Thymus (tissue), 11 donors: ENCODE results near the gene SUGP1. TPM values are rescaled to one million over a fixed set of nuclear protein-coding genes. Genes with fewer than 3 reads are reported as not detected.

Source experiments
- DNase-seq, 9 donors: peaks; one replicate each; pipeline ENCODE4 v3.0.0-alpha.2; 2013; ENCODE audit warnings: low spot score in 9 of 9, low read depth in 6 of 9, missing footprints in 1 of 9
- H3K27ac ChIP-seq, 2 donors: one replicate each; pipeline ENCODE4 v1.5.1; 2013; ENCODE audit warnings: control low read depth in 1 of 2, low read depth in 1 of 2, low read length in 1 of 2, mild to moderate bottlenecking in 1 of 2, moderate library complexity in 1 of 2
- H3K27me3 ChIP-seq, 2 donors: one replicate each; pipeline ENCODE4 v1.5.1; 2013; ENCODE audit warnings: low read length in 1 of 2; ENCODE audit not compliant: control insufficient read depth in 2 of 2, insufficient read depth in 1 of 2
- H3K36me3 ChIP-seq, 2 donors: one replicate each; pipeline ENCODE4 v1.5.1; 2013; ENCODE audit warnings: low read length in 1 of 2, mild to moderate bottlenecking in 1 of 2, moderate library complexity in 1 of 2; ENCODE audit not compliant: control insufficient read depth in 2 of 2, insufficient read depth in 2 of 2
- H3K4me1 ChIP-seq, 2 donors: one replicate each; pipeline ENCODE4 v1.5.1; 2013; ENCODE audit warnings: low read length in 2 of 2; ENCODE audit not compliant: control insufficient read depth in 2 of 2, insufficient read depth in 2 of 2
- H3K4me3 ChIP-seq, 2 donors: one replicate each; pipeline ENCODE4 v1.5.1; 2013; ENCODE audit warnings: low read length in 2 of 2, control low read depth in 1 of 2, mild to moderate bottlenecking in 1 of 2
- H3K9me3 ChIP-seq, 2 donors: one replicate each; pipeline ENCODE4 v1.5.1; 2013; ENCODE audit warnings: low read length in 1 of 2, mild to moderate bottlenecking in 1 of 2; ENCODE audit not compliant: control insufficient read depth in 2 of 2, insufficient read depth in 1 of 2
- WGBS: extraction: QIAGEN DNeasy Blood & Tissue Kit; methylation state at CpG from one replicate; pipeline ENCODE4 v1.1.7; 2013; 5-methylcytosine and 5-hydroxymethylcytosine counted together
- polyA plus RNA-seq: library from polyadenylated mRNA; stranded (reverse); fragments of 200-250 nt; gene quantifications from one replicate; pipeline ENCODE4 v1.2.3, GENCODE V29; 2013
- total RNA-seq: library from RNA; stranded (reverse); fragments of 120-200 nt; gene quantifications from one replicate; pipeline ENCODE4 v1.2.4, GENCODE V29; 2013
- donor health status: healthy.

The SUGP1 gene
- total and polyA plus RNA-seq, 2 donors: 31.8 to 62.7 TPM

- DNase-seq: no peak
- Histone ChIP-seq H3K36me3 (peaks cover 91 to 95% of the 10 kb centered on the region in 2 donors), H3K27ac (no peak overlapping the region), H3K9me3 (no peaks in the 10 kb centered on the region), H3K27me3 (no peaks in the 10 kb centered on the region), H3K4me3 (no peak overlapping the region), H3K4me1 (no peaks in the 10 kb centered on the region)
- WGBS: 96% methylated on average over 21 of the region's 21 CpGs
These were observed 24.9 kb upstream of the SUGP1 start for GRCh38 chr19:19345232-19345631.

GRCh38 chr19:19343762-19344161 lies 23.5 kb upstream of the SUGP1 start:
- no peak overlapping the region for H3K4me3 ChIP-seq
- H3K4me1 ChIP-seq: no peaks in the 10 kb centered on the region
- WGBS: 91% methylated on average over 14 of the region's 14 CpGs
- no peak overlapping the region for H3K27ac ChIP-seq
- H3K27me3 ChIP-seq: no peaks in the 10 kb centered on the region
- DNase-seq: no peak
- peaks cover 87 to 90% of the 10 kb centered on the region in 2 donors for H3K36me3 ChIP-seq
- H3K9me3 ChIP-seq: no peaks in the 10 kb centered on the region

- Histone ChIP-seq H3K36me3 (peaks cover 86 to 90% of the 10 kb centered on the region in 2 donors), H3K4me3 (no peak overlapping the region), H3K9me3 (no peaks in the 10 kb centered on the region), H3K4me1 (no peaks in the 10 kb centered on the region), H3K27ac (no peak overlapping the region), H3K27me3 (no peaks in the 10 kb centered on the region)
- 93% methylated on average over 7 of the region's 7 CpGs for WGBS
- no peak for DNase-seq
These were observed 22.7 kb upstream of the SUGP1 start for GRCh38 chr19:19343016-19343362.

GRCh38 chr19:19342086-19343015 lies 22.0 kb upstream of the SUGP1 start:
- no peak for DNase-seq
- no peak overlapping the region for H3K27ac ChIP-seq
- H3K9me3 ChIP-seq: no peaks in the 10 kb centered on the region
- H3K27me3 ChIP-seq: no peaks in the 10 kb centered on the region
- 95% methylated on average over 28 of the region's 28 CpGs for WGBS
- H3K4me1 ChIP-seq: no peaks in the 10 kb centered on the region
- H3K4me3 ChIP-seq: no peak overlapping the region
- peaks cover 86 to 91% of the 10 kb centered on the region in 2 donors for H3K36me3 ChIP-seq

- H3K4me1 ChIP-seq: no peaks in the 10 kb centered on the region
- DNase-seq: no peak
- no peak overlapping the region for H3K4me3 ChIP-seq
These were observed 20.7 kb upstream of the SUGP1 start for GRCh38 chr19:19341026-19341425.

GRCh38 chr19:19338082-19338481 lies 17.8 kb upstream of the SUGP1 start:
- Histone ChIP-seq H3K9me3 (no peaks in the 10 kb centered on the region), H3K4me1 (no peaks in the 10 kb centered on the region), H3K4me3 (no peak overlapping the region), H3K27me3 (no peaks in the 10 kb centered on the region), H3K36me3 (peaks cover 83 to 88% of the 10 kb centered on the region in 2 donors), H3K27ac (no peak overlapping the region)
- no peak for DNase-seq
- WGBS: 99% methylated on average over 7 of the region's 7 CpGs

More at GRCh38 chr19:19341026-19341425, 20.7 kb upstream of the SUGP1 start:
- WGBS: 99% methylated on average over 11 of the region's 11 CpGs
- Histone ChIP-seq H3K9me3 (no peaks in the 10 kb centered on the region), H3K27ac (no peak overlapping the region), H3K27me3 (no peaks in the 10 kb centered on the region), H3K36me3 (peaks cover 86 to 90% of the 10 kb centered on the region in 2 donors)

- 98% methylated on average over 17 of the region's 17 CpGs for WGBS
- H3K9me3 ChIP-seq: no peaks in the 10 kb centered on the region
- no peak overlapping the region for H3K27ac ChIP-seq
- no peaks in the 10 kb centered on the region for H3K4me1 ChIP-seq
- no peak for DNase-seq
- no peak overlapping the region for H3K4me3 ChIP-seq
- no peaks in the 10 kb centered on the region for H3K27me3 ChIP-seq
- peaks cover 82 to 87% of the 10 kb centered on the region in 2 donors for H3K36me3 ChIP-seq
These were observed 16.8 kb upstream of the SUGP1 start for GRCh38 chr19:19337120-19337519.

GRCh38 chr19:19336597-19336996 lies 16.3 kb upstream of the SUGP1 start:
- no peaks in the 10 kb centered on the region for H3K27me3 ChIP-seq
- no peaks in the 10 kb centered on the region for H3K9me3 ChIP-seq
- no peak overlapping the region for H3K27ac ChIP-seq
- peaks cover 82 to 87% of the 10 kb centered on the region in 2 donors for H3K36me3 ChIP-seq
- no peaks in the 10 kb centered on the region for H3K4me1 ChIP-seq
- WGBS: 61% methylated on average over 3 of the region's 3 CpGs
- no peak overlapping the region for H3K4me3 ChIP-seq
- no peak for DNase-seq

GRCh38 chr19:19335408-19336158 lies 15.3 kb upstream of the SUGP1 start:
- DNase-seq: no peak
- no peak overlapping the region for H3K27ac ChIP-seq
- H3K4me3 ChIP-seq: no peak overlapping the region
- 89% methylated on average over 16 of the region's 16 CpGs for WGBS
- no peaks in the 10 kb centered on the region for H3K27me3 ChIP-seq
- H3K4me1 ChIP-seq: no peaks in the 10 kb centered on the region
- peaks cover 79 to 86% of the 10 kb centered on the region in 2 donors for H3K36me3 ChIP-seq
- H3K9me3 ChIP-seq: no peaks in the 10 kb centered on the region
